Stomach (tissue), 9 donors: ENCODE results near the gene GADD45GIP1. TPM values are rescaled to one million over a fixed set of nuclear protein-coding genes. Genes with fewer than 3 reads are reported as not detected.
"Not testable (repeated sequence)": the region's sequence is repeated elsewhere in the genome, so short reads cannot be mapped to it uniquely, and the experiment has no call there.

ENCODE experiments used
- DNase-seq, 2 donors: peaks; one replicate each; pipeline versions ENCODE4 v3.0.0 to v3.0.0-alpha.2; 2013 to 2019
- H3K27ac ChIP-seq, 5 donors: fragments of 200-600 bp in 4 of 5; sonication (generic) in 4 of 5; one replicate each; pipeline ENCODE4 v1.5.1; 2013 to 2019; ENCODE audit warnings: mild to moderate bottlenecking in 1 of 5, moderate library complexity in 1 of 5
- H3K27me3 ChIP-seq, 3 donors: fragments of 200-600 bp; sonication (generic); one replicate each; pipeline ENCODE4 v1.5.1; 2017 to 2019; ENCODE audit warnings: mixed run types in 1 of 3
- H3K36me3 ChIP-seq, 4 donors: fragments of 200-600 bp; sonication (generic); 1 replicate in 3 of 4; 2 replicates in 1 of 4; pipeline ENCODE4 v1.5.1; 2016 to 2019
- H3K4me1 ChIP-seq, 4 donors: fragments of 200-600 bp; sonication (generic); one replicate each; pipeline ENCODE4 v1.5.1; 2016 to 2019
- H3K4me3 ChIP-seq, 4 donors: fragments of 200-600 bp; sonication (generic) in 3 of 4; one replicate each; pipeline ENCODE4 v1.5.1; 2016 to 2019; ENCODE audit warnings: mild to moderate bottlenecking in 1 of 4
- H3K9me3 ChIP-seq, 4 donors: fragments of 200-600 bp; sonication (generic); one replicate each; pipeline ENCODE4 v1.5.1; 2016 to 2019
- CTCF ChIP-seq, 7 experiments: fragments of 450-650 bp in 4 of 7; fragments of 200-600 bp in 3 of 7; sonication (generic) in 3 of 7; IDR thresholded peaks; one replicate each; pipeline ENCODE4 v1.5.1; 2016 to 2019; ENCODE audit warnings: antibody characterized with exemption in 7 of 7, control low read depth in 2 of 7, mild to moderate bottlenecking in 1 of 7
- EP300 ChIP-seq: sonication (generic); formaldehyde crosslinking; IDR thresholded peaks from one replicate; pipeline ENCODE4 v1.6.1; 2017; ENCODE audit warnings: antibody characterized with exemption
- POLR2A ChIP-seq, 4 donors: fragments of 450-650 bp; IDR thresholded peaks; one replicate each; pipeline ENCODE4 v1.6.1; 2016; ENCODE audit warnings: antibody characterized with exemption in 4 of 4, control low read depth in 2 of 4, mild to moderate bottlenecking in 1 of 4, moderate library complexity in 1 of 4
- POLR2AphosphoS5 ChIP-seq, 3 donors: sonication (generic); formaldehyde crosslinking; IDR thresholded peaks; one replicate each; pipeline ENCODE4 v1.6.1; 2016; ENCODE audit warnings: antibody characterized with exemption in 3 of 3
- WGBS, 5 donors: extraction: QIAGEN DNeasy Blood & Tissue Kit in 3 of 5; methylation state at CpG; one replicate each; pipeline versions ENCODE4 v1.1.5 to v1.1.7; 2013 to 2018; 5-methylcytosine and 5-hydroxymethylcytosine counted together
- intact Hi-C: fragments of 100-400 bp; cut with DNase I; formaldehyde crosslinking; loops from one replicate; pipeline ENCODE4 v1.15.1; 2023; ENCODE audit warnings: low total_unique reads
- polyA plus RNA-seq, 3 donors: library from polyadenylated mRNA; stranded (reverse); fragments of 200-250 nt; gene quantifications; one replicate each; pipeline ENCODE4 v1.2.3, GENCODE V29; 2013
- total RNA-seq, 5 donors: library from RNA; depleted of rRNA; stranded (reverse); fragments of >200 nt; gene quantifications; one replicate each; pipeline versions ENCODE4 v1.1.0 to v1.2.3, GENCODE V29; 2014 to 2016
- donor health status: healthy with polysubstance abuse.
- donor health status: Bipolar disorder and iron deficiency.
- donor health status: healthy.

The GADD45GIP1 gene
- total and polyA plus RNA-seq, 8 donors: 1.8 to 93.3 (median 51.1) TPM

GRCh38 chr19:12983542-12984142 is 26.6 kb upstream of the GADD45GIP1 start:
- peak; percentile 86 to 91 for DNase-seq
- peak; percentile 24 to 60 (median 44) for TF ChIP-seq POLR2AphosphoS5 (IDR thresholded peaks at IDR 0.05)
- no peak for TF ChIP-seq EP300
- TF ChIP-seq CTCF (IDR thresholded peaks at IDR 0.05): peak in 5 of 7 experiments; percentile 92 to 98 (median 93)
- peak overlapping the region; percentile 29 to 35 (median 30) for H3K4me3 ChIP-seq
- H3K36me3 ChIP-seq: no peaks in the 10 kb centered on the region
- H3K27ac ChIP-seq: peak overlapping the region in 1 of 5 donors; percentile 71
- intact Hi-C loops: loop anchor here (5.0 kb wide), 1 partner anchor 79 kb away; no protein-coding TSS in a partner anchor
- peaks cover 7 to 35% (median 28%) of the 10 kb centered on the region in 4 donors for H3K4me1 ChIP-seq
- no peaks in the 10 kb centered on the region for H3K27me3 ChIP-seq
- WGBS, 5 donors: 8 to 14% (median 10%) methylated on average over 31 to 51 of the region's 51 CpGs
- no peaks in the 10 kb centered on the region for H3K9me3 ChIP-seq

DNA sequence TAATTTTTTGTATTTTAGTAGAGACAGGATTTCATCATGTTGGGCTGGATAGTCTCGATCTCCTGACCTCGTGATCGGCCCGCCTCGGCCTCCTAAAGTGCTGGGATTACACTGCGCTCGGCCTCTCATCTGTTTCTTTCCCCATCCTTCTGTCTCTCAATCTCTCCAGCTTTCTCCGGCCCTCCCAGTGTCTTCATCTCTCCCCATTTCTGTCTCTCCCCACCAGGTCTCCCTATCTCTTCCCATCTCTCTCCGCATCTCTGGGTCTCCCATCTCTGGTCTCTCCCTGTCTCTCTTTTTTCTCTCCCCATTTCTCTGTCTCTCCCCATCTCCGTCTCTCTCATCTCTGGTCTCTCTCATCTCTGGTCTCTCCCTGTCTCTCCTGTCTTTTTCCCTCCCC is 26.1 kb upstream of the GADD45GIP1 start:
- Histone ChIP-seq H3K9me3 (no peaks in the 10 kb centered on the region), H3K27ac (peak overlapping the region in 1 of 5 donors; percentile 56), H3K4me1 (peaks cover 7 to 36% (median 28%) of the 10 kb centered on the region in 4 donors), H3K4me3 (peak overlapping the region; percentile 29 to 35 (median 30)), H3K36me3 (no peaks in the 10 kb centered on the region), H3K27me3 (no peaks in the 10 kb centered on the region)
- 42 to 52% (median 46%) methylated on average over 10 of the region's 10 CpGs for WGBS, 5 donors
- peak in 1 of 2 donors; percentile 12 for DNase-seq
- TF ChIP-seq CTCF (IDR thresholded peaks at IDR 0.05) (no peak), POLR2AphosphoS5 (IDR thresholded peaks at IDR 0.05) (no peak), POLR2A (IDR thresholded peaks at IDR 0.05) (no peak), EP300 (no peak)
- intact Hi-C loops: loop anchor here (5.0 kb wide), 1 partner anchor 79 kb away; no protein-coding TSS in a partner anchor

- intact Hi-C loops: loop anchor here (5.0 kb wide), 1 partner anchor 80 kb away; no protein-coding TSS in a partner anchor
- Histone ChIP-seq H3K4me3 (no peak overlapping the region), H3K27me3 (no peaks in the 10 kb centered on the region), H3K36me3 (no peaks in the 10 kb centered on the region), H3K9me3 (no peaks in the 10 kb centered on the region), H3K27ac (peak overlapping the region in 1 of 5 donors; percentile 56), H3K4me1 (peaks cover 7 to 40% (median 30%) of the 10 kb centered on the region in 4 donors)
- TF ChIP-seq POLR2AphosphoS5 (IDR thresholded peaks at IDR 0.05) (no peak), EP300 (no peak), CTCF (IDR thresholded peaks at IDR 0.05) (no peak), POLR2A (IDR thresholded peaks at IDR 0.05) (no peak)
- DNase-seq: no peak
- 84 to 92% (median 90%) methylated on average over 6 of the region's 6 CpGs for WGBS, 5 donors
These were observed 25.6 kb upstream of the GADD45GIP1 start for GRCh38 chr19:12982648-12983047.

DNA sequence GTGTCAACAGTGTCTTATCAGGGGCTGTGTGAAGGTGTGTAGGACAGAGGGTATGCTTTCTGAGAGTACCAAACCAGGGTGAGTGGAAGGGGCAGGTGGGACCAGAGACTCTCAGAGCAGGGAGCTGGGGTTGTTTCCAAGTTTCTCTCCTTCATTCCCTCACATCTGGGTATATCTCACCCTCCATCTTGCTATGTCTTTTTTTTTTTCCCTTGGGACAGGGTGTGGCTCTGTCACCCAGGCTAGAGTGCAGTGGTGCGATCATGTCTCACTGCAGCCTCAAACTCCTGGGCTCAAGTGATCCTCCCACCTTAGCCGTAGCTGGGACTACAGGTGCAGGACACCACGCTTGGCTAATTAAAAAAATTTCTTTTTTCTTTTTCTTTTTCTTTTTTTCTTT is 23.0 kb upstream of the GADD45GIP1 start:
- intact Hi-C loops: loop anchor here (5.0 kb wide), 2 partner anchors 82 to 282 kb away; no protein-coding TSS in a partner anchor
- H3K4me1 ChIP-seq: peaks cover 4 to 30% (median 22%) of the 10 kb centered on the region in 4 donors
- H3K4me3 ChIP-seq: no peak overlapping the region
- WGBS, 5 donors: 89 to 98% (median 93%) methylated on average over 3 of the region's 3 CpGs
- H3K27me3 ChIP-seq: peaks cover 0 to 5% (median 0%) of the 10 kb centered on the region in 3 donors
- no peaks in the 10 kb centered on the region for H3K9me3 ChIP-seq
- no peak for DNase-seq
- H3K36me3 ChIP-seq: no peaks in the 10 kb centered on the region
- no peak for TF ChIP-seq POLR2AphosphoS5 (IDR thresholded peaks at IDR 0.05)
- no peak overlapping the region for H3K27ac ChIP-seq

- WGBS, 5 donors: 66 to 77% (median 68%) methylated on average over 7 of the region's 7 CpGs
- not testable (repeated sequence) for DNase-seq, H3K27me3 ChIP-seq, H3K27ac ChIP-seq, H3K9me3 ChIP-seq, H3K4me3 ChIP-seq, H3K36me3 ChIP-seq, H3K4me1 ChIP-seq
- intact Hi-C loops: loop anchor here (5.0 kb wide), 1 partner anchor 286 kb away; no protein-coding TSS in a partner anchor
These were observed 19.1 kb upstream of the GADD45GIP1 start for GRCh38 chr19:12976109-12976508.
